Gastroesophageal sphincter (tissue), 4 donors: Measurements from ENCODE around the gene LAMA5. TPM values are rescaled to one million over a fixed set of nuclear protein-coding genes. Genes with fewer than 3 reads are reported as not detected.

ENCODE experiments used
- ATAC-seq: fragments of 150-250 bp; one replicate; pipeline ENCODE4 v1.9.1; 2016; ENCODE audit warnings: mild to moderate bottlenecking, moderate library complexity
- H3K27ac ChIP-seq, 4 donors: fragments of 200-600 bp; sonication (generic) in 3 of 4; 1 replicate in 3 of 4; 2 replicates in 1 of 4; pipeline ENCODE4 v1.5.1; 2016 to 2019
- H3K27me3 ChIP-seq: fragments of 200-600 bp; sonication (generic); one replicate; pipeline ENCODE4 v1.5.1; 2019
- H3K36me3 ChIP-seq, 2 donors: fragments of 200-600 bp; sonication (generic); one replicate each; pipeline ENCODE4 v1.5.1; 2019; ENCODE audit warnings: control low read depth in 1 of 2
- H3K4me1 ChIP-seq, 3 donors: fragments of 200-600 bp; sonication (generic); 1 replicate in 2 of 3; 2 replicates in 1 of 3; pipeline ENCODE4 v1.5.1; 2016 to 2019; ENCODE audit warnings: control low read depth in 2 of 3
- H3K4me3 ChIP-seq, 2 donors: fragments of 200-600 bp; sonication (generic); one replicate each; pipeline ENCODE4 v1.5.1; 2019; ENCODE audit warnings: mild to moderate bottlenecking in 1 of 2, moderate library complexity in 1 of 2
- H3K9me3 ChIP-seq, 3 donors: fragments of 200-600 bp; sonication (generic); one replicate each; pipeline ENCODE4 v1.5.1; 2017 to 2019; ENCODE audit warnings: control low read depth in 2 of 3
- CTCF ChIP-seq, 4 experiments: fragments of 200-600 bp in 2 of 4; fragments of 450-650 bp in 2 of 4; sonication (generic) in 1 of 4; IDR thresholded peaks; one replicate each; pipeline ENCODE4 v1.5.1; 2017 to 2019; ENCODE audit warnings: antibody characterized with exemption in 4 of 4, mild to moderate bottlenecking in 2 of 4, moderate library complexity in 2 of 4
- EP300 ChIP-seq: sonication (generic); formaldehyde crosslinking; IDR thresholded peaks from one replicate; pipeline ENCODE4 v1.6.1; 2017; ENCODE audit warnings: antibody characterized with exemption, mild to moderate bottlenecking
- POLR2A ChIP-seq, 2 donors: fragments of 450-650 bp; IDR thresholded peaks; one replicate each; pipeline ENCODE4 v1.6.1; 2017; ENCODE audit warnings: antibody characterized with exemption in 2 of 2, mild to moderate bottlenecking in 2 of 2, moderate library complexity in 1 of 2
- POLR2AphosphoS5 ChIP-seq: sonication (generic); formaldehyde crosslinking; IDR thresholded peaks from one replicate; pipeline ENCODE4 v1.6.1; 2017; ENCODE audit warnings: antibody characterized with exemption
- WGBS, 2 donors: methylation state at CpG; one replicate each; pipeline ENCODE4 v1.1.5; 2018; ENCODE audit warnings: low coverage in 1 of 2; 5-methylcytosine and 5-hydroxymethylcytosine counted together
- total RNA-seq, 4 donors: library from RNA; depleted of rRNA; stranded (reverse); fragments of >200 nt; gene quantifications; one replicate each; pipeline ENCODE4 v1.1.0, GENCODE V29; 2016

LAMA5 gene
- total RNA-seq, 4 donors from 2014 or later: 58.6 to 259 (median 172) TPM

GRCh38 chr20:62370807-62371587 is 3.9 kb upstream of the LAMA5 start:
- no peaks in the 10 kb centered on the region for H3K36me3 ChIP-seq
- no peak for ATAC-seq
- H3K9me3 ChIP-seq: no peaks in the 10 kb centered on the region
- peaks cover 9 to 91% (median 62%) of the 10 kb centered on the region in 3 donors for H3K4me1 ChIP-seq
- H3K27ac ChIP-seq: peak overlapping the region; percentile 84 to 97 (median 92)
- peaks cover 8% of the 10 kb centered on the region for H3K27me3 ChIP-seq
- H3K4me3 ChIP-seq: no peak overlapping the region
- no CpG with 5 or more reads among the region's 18 CpGs for WGBS, 2 donors
- no peak for TF ChIP-seq CTCF (IDR thresholded peaks at IDR 0.05)
- TF ChIP-seq POLR2AphosphoS5: no peak
- TF ChIP-seq EP300: no peak
- TF ChIP-seq POLR2A (IDR thresholded peaks at IDR 0.05): no peak

GRCh38 chr20:62370115-62370806 is 3.1 kb upstream of the LAMA5 start:
- peaks cover 9 to 91% (median 57%) of the 10 kb centered on the region in 3 donors for H3K4me1 ChIP-seq
- H3K9me3 ChIP-seq: no peaks in the 10 kb centered on the region
- no peak for ATAC-seq
- 20% methylated on average over 1 of the region's 19 CpGs; no CpG with 5 or more reads in 1 of the 2 donors for WGBS, 2 donors
- TF ChIP-seq EP300 (no peak), POLR2A (IDR thresholded peaks at IDR 0.05) (no peak), CTCF (IDR thresholded peaks at IDR 0.05) (no peak), POLR2AphosphoS5 (no peak)
- H3K27me3 ChIP-seq: peaks cover 8% of the 10 kb centered on the region
- H3K4me3 ChIP-seq: no peak overlapping the region
- H3K36me3 ChIP-seq: no peaks in the 10 kb centered on the region
- peak overlapping the region; percentile 84 to 97 (median 92) for H3K27ac ChIP-seq

GRCh38 chr20:62369815-62370114 is 2.7 kb upstream of the LAMA5 start:
- Histone ChIP-seq H3K36me3 (no peaks in the 10 kb centered on the region), H3K27me3 (peaks cover 8% of the 10 kb centered on the region), H3K4me3 (no peak overlapping the region), H3K9me3 (no peaks in the 10 kb centered on the region), H3K4me1 (peaks cover 9 to 91% (median 55%) of the 10 kb centered on the region in 3 donors), H3K27ac (peak overlapping the region; percentile 84 to 97 (median 92))
- WGBS, 2 donors: 33% methylated on average over 1 of the region's 4 CpGs; no CpG with 5 or more reads in 1 of the 2 donors
- no peak for ATAC-seq
- no peak for TF ChIP-seq EP300
- no peak for TF ChIP-seq CTCF (IDR thresholded peaks at IDR 0.05)
- TF ChIP-seq POLR2AphosphoS5: no peak
- peak in 1 of 2 donors; percentile 16 for TF ChIP-seq POLR2A (IDR thresholded peaks at IDR 0.05)

DNA sequence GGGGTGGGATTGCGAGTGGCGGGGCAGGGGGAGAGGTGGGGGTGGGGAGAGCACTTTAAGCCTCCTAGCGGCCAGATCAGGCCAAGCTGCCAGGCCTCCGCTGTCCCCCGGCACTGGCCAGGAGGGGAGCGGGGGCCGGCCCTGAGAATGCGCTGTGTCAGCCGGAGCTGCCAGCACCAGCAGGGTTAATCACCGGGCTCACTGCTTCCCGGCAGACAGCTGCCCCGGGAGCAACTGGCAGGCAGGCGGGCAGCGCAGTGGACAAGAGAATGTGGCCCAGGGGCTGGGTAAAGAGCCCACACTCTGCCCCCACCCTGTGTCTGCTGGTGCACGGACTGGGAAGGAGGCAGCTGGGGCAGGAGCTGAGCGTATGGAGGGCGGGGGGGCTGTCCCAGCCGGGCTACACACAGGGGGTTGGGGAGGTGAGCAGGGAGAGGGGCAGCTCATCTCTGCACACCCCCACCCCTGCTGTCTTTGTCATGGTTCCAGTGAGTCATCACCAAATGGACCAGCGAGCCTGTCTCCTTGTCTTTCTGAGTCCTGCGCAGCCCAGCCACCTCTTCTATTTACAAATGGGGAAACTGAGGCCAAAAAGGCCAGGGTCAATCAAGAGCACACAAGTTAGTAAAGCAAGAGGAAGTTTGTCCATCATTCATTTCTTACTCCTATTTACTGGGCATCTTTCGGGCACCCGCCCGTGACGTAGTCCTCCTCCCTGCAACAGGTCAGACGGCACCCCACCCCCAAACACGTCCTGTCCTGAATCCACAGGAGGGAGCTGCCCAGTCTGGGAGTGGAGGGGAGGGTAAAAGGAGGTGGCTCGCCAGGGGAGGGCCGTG is 2.1 kb upstream of the LAMA5 start:
- WGBS, 2 donors: 6 to 29% methylated on average over 3 to 8 of the region's 28 CpGs
- peak; percentile 9 for ATAC-seq
- Histone ChIP-seq H3K27me3 (peaks cover 8% of the 10 kb centered on the region), H3K4me3 (peak overlapping the region in 1 of 2 donors; percentile 93), H3K27ac (peak overlapping the region; percentile 84 to 97 (median 92)), H3K9me3 (no peaks in the 10 kb centered on the region), H3K36me3 (no peaks in the 10 kb centered on the region), H3K4me1 (peaks cover 9 to 91% (median 50%) of the 10 kb centered on the region in 3 donors)
- TF ChIP-seq CTCF (IDR thresholded peaks at IDR 0.05): peak in 2 of 4 experiments; percentile 46 to 54
- TF ChIP-seq POLR2AphosphoS5: peak; percentile 81
- TF ChIP-seq EP300: no peak
- TF ChIP-seq POLR2A (IDR thresholded peaks at IDR 0.05): peak in 1 of 2 donors; percentile 10
